ENCODE measurements around the gene PARD3B.

- no peak for TF ChIP-seq CTCF (IDR thresholded peaks at IDR 0.05)
- TF ChIP-seq POLR2A (IDR thresholded peaks at IDR 0.05), result no peak
Measured at GRCh38 chr2:205043285-205043684, 498.0 kb downstream of the PARD3B start.
